ENCODE data around the gene STIM2.

The STIM2 gene

DNA sequence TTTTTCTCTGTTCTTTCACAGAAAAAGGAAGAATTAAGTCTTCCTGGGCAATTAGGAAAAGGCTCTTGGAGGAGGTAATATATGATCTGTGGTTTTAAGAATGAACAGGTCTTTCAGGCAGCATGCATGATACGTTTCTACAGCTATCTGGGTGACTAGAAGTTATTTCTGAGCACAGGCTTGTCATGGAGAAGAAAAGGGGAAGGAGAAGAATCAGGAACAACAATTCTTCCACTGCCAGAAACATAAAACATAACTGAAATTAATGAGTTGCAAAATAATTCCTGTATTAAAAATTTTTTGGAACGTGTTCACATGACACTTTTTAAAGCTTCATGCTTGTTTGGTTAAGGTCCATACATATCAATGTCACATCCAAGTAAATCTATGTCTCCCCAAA is 17.7 kb upstream of the STIM2 start:
- TF ChIP-seq EP300 (IDR thresholded peaks at IDR 0.05; ENCODE audit: borderline replicate concordance) (no peak), NFIC (IDR thresholded peaks at IDR 0.05) (no peak), TCF12 (IDR thresholded peaks at IDR 0.05; ENCODE audit: low read depth) (no peak), CEBPB (IDR thresholded peaks at IDR 0.05) (no peak), RAD21 (IDR thresholded peaks at IDR 0.05; ENCODE audit: low read depth) (no peak), TEAD4 (IDR thresholded peaks at IDR 0.05) (no peak), ZBTB7A (IDR thresholded peaks at IDR 0.05; ENCODE audit: low read depth) (no peak), TAF1 (IDR thresholded peaks at IDR 0.05; ENCODE audit: low read depth) (no peak), EGR1 (IDR thresholded peaks at IDR 0.05) (no peak)
- TF ChIP-seq, protein P1, sequence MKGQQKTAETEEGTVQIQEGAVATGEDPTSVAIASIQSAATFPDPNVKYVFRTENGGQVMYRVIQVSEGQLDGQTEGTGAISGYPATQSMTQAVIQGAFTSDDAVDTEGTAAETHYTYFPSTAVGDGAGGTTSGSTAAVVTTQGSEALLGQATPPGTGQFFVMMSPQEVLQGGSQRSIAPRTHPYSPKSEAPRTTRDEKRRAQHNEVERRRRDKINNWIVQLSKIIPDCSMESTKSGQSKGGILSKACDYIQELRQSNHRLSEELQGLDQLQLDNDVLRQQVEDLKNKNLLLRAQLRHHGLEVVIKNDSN (IDR thresholded peaks at IDR 0.05) = no peak
- TF ChIP-seq, protein P2, sequence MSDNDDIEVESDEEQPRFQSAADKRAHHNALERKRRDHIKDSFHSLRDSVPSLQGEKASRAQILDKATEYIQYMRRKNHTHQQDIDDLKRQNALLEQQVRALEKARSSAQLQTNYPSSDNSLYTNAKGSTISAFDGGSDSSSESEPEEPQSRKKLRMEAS (IDR thresholded peaks at IDR 0.05) = no peak
- TF ChIP-seq, protein P3, sequence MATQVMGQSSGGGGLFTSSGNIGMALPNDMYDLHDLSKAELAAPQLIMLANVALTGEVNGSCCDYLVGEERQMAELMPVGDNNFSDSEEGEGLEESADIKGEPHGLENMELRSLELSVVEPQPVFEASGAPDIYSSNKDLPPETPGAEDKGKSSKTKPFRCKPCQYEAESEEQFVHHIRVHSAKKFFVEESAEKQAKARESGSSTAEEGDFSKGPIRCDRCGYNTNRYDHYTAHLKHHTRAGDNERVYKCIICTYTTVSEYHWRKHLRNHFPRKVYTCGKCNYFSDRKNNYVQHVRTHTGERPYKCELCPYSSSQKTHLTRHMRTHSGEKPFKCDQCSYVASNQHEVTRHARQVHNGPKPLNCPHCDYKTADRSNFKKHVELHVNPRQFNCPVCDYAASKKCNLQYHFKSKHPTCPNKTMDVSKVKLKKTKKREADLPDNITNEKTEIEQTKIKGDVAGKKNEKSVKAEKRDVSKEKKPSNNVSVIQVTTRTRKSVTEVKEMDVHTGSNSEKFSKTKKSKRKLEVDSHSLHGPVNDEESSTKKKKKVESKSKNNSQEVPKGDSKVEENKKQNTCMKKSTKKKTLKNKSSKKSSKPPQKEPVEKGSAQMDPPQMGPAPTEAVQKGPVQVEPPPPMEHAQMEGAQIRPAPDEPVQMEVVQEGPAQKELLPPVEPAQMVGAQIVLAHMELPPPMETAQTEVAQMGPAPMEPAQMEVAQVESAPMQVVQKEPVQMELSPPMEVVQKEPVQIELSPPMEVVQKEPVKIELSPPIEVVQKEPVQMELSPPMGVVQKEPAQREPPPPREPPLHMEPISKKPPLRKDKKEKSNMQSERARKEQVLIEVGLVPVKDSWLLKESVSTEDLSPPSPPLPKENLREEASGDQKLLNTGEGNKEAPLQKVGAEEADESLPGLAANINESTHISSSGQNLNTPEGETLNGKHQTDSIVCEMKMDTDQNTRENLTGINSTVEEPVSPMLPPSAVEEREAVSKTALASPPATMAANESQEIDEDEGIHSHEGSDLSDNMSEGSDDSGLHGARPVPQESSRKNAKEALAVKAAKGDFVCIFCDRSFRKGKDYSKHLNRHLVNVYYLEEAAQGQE (IDR thresholded peaks at IDR 0.05; ENCODE audit: low read depth) = no peak

DNA sequence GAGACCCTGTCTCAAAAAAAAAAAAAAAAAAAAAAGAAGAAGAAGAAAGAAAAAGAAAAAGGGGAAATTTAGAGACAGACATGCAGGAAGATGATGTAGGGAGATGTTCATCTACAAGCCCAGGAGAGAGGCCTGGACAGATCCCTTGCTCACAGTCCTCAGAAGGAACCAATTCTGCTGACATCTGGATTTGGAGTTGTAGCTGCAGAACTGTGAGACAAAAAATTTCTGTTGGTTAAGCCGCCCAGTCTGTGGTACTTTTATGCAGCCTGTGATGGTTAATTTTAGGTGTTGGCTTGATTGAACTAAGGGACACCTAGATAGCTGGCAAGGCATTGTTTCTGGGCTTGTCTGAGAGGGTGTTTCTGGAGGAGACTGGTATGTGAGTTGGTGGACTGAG is 10.1 kb upstream of the STIM2 start:
- TF ChIP-seq, protein P3 (IDR thresholded peaks at IDR 0.05; ENCODE audit: low read depth) = no peak
- TF ChIP-seq EGR1 (IDR thresholded peaks at IDR 0.05) (no peak), RAD21 (IDR thresholded peaks at IDR 0.05; ENCODE audit: low read depth) (no peak), EP300 (IDR thresholded peaks at IDR 0.05; ENCODE audit: borderline replicate concordance) (no peak), TEAD4 (IDR thresholded peaks at IDR 0.05) (no peak), CREB1 (IDR thresholded peaks at IDR 0.05; ENCODE audit: low read depth) (no peak)

DNA sequence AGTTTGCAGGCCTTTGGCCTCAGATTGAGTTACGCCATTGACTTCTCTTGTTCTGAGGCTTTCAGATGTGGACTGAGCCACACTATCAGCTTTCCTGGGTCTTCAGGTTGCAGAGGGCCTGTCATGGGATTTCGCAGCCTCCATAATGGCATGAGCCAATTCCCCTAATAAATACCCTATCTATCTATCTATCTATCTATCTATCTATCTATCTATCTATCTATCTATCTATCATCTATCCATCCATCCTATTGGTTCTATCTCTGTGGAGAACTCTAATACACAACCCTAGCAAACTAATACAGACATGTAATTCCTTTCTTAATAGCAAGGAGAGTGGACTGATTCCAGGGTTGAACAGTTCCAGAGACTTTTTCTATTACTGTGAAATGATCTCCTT is 9.5 kb upstream of the STIM2 start:
- TF ChIP-seq CREB1 (IDR thresholded peaks at IDR 0.05; ENCODE audit: low read depth) = no peak
- no peak for TF ChIP-seq EGR1 (IDR thresholded peaks at IDR 0.05)
- TF ChIP-seq, protein P3 (IDR thresholded peaks at IDR 0.05; ENCODE audit: low read depth) = no peak
- no peak for TF ChIP-seq TCF12 (IDR thresholded peaks at IDR 0.05; ENCODE audit: low read depth)
- TF ChIP-seq CEBPB (IDR thresholded peaks at IDR 0.05) = no peak
- TF ChIP-seq, protein P1 (IDR thresholded peaks at IDR 0.05) = no peak
- no peak for TF ChIP-seq TAF1 (IDR thresholded peaks at IDR 0.05; ENCODE audit: low read depth)
- TF ChIP-seq, protein P2 (IDR thresholded peaks at IDR 0.05) = no peak
- no peak for TF ChIP-seq EP300 (IDR thresholded peaks at IDR 0.05; ENCODE audit: borderline replicate concordance)
- TF ChIP-seq FOXM1 (IDR thresholded peaks at IDR 0.05; ENCODE audit: borderline replicate concordance, low read depth) = no peak
- TF ChIP-seq RAD21 (IDR thresholded peaks at IDR 0.05; ENCODE audit: low read depth) = no peak
- TF ChIP-seq TEAD4 (IDR thresholded peaks at IDR 0.05) = no peak
- TF ChIP-seq ZBTB7A (IDR thresholded peaks at IDR 0.05; ENCODE audit: low read depth) = no peak
- TF ChIP-seq YY1 (IDR thresholded peaks at IDR 0.05; ENCODE audit: low read depth) = no peak
- no peak for TF ChIP-seq NFIC (IDR thresholded peaks at IDR 0.05)

DNA sequence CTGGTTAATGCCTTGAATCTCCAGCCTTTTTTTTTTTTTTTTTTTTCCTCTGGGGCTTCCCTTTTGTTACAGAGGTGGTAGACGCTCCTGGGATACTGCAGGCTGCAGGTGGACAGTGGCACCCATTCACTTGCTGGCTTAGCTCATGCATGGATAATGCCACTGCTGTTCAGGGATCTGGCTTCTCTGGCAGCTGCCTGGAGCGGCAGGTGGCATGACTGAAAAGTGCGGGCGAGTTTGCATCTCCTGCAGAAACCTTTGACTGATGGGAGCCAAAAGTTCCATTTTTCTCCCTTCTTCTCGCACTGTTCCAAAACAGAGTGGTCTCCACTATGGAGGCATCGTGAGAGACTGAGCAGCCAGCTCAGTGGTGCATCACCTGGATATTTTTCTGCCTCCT is 5.9 kb upstream of the STIM2 start:
- no peak for TF ChIP-seq TCF12 (IDR thresholded peaks at IDR 0.05; ENCODE audit: low read depth)
- TF ChIP-seq CEBPB (IDR thresholded peaks at IDR 0.05) = no peak
- TF ChIP-seq, protein P3 (IDR thresholded peaks at IDR 0.05; ENCODE audit: low read depth) = no peak
- no peak for TF ChIP-seq EP300 (IDR thresholded peaks at IDR 0.05; ENCODE audit: borderline replicate concordance)
- TF ChIP-seq, protein P2 (IDR thresholded peaks at IDR 0.05) = no peak
- TF ChIP-seq FOXM1 (IDR thresholded peaks at IDR 0.05; ENCODE audit: borderline replicate concordance, low read depth) = no peak
- TF ChIP-seq RAD21 (IDR thresholded peaks at IDR 0.05; ENCODE audit: low read depth) = no peak
- no peak for TF ChIP-seq NFIC (IDR thresholded peaks at IDR 0.05)
- no peak for TF ChIP-seq CREB1 (IDR thresholded peaks at IDR 0.05; ENCODE audit: low read depth)
- TF ChIP-seq TEAD4 (IDR thresholded peaks at IDR 0.05) = no peak
- TF ChIP-seq, protein P1 (IDR thresholded peaks at IDR 0.05) = no peak
- no peak for TF ChIP-seq TAF1 (IDR thresholded peaks at IDR 0.05; ENCODE audit: low read depth)
- TF ChIP-seq YY1 (IDR thresholded peaks at IDR 0.05; ENCODE audit: low read depth) = no peak
- no peak for TF ChIP-seq ZBTB7A (IDR thresholded peaks at IDR 0.05; ENCODE audit: low read depth)
- no peak for TF ChIP-seq EGR1 (IDR thresholded peaks at IDR 0.05)
